SK-N-SH (cell line): Measurements from ENCODE around the gene SEC61A1. TPM values are rescaled to one million over a fixed set of nuclear protein-coding genes. Genes with fewer than 3 reads are reported as not detected.

Experiments used
- CTCF ChIA-PET: fragments of 300-600, 350-600 bp; formaldehyde crosslinking; extraction: SDS; loops from one replicate; lab custom pipeline; 2021; lab: Yijun Ruan, JAX
- POLR2A ChIA-PET: fragments of 350-600 bp; sonication (Branson Sonifier 250); formaldehyde crosslinking; extraction: SDS; loops from one replicate; lab custom pipeline; 2020; ENCODE audit warnings: antibody characterized with exemption, inconsistent platforms; lab: Yijun Ruan, JAX
- DNase-seq: peaks from one replicate; pipeline ENCODE4 v3.0.0; 2012
- H2AFZ ChIP-seq: fragments of 200-600 bp; sonication (generic); 2 replicates; pipeline ENCODE4 v1.8.1; 2016; ENCODE audit warnings: antibody characterized with exemption, mild to moderate bottlenecking, low read depth
- H3F3A ChIP-seq: fragments of 200-600 bp; sonication (generic); replicated peaks from 2 replicates; pipeline ENCODE3; 2016; ENCODE audit warnings: antibody characterized with exemption, mild to moderate bottlenecking; ENCODE audit not compliant: insufficient read depth
- H3K27ac ChIP-seq, 2 experiments: fragments of 200-500 bp in 1 of 2; fragments of 200-600 bp in 1 of 2; sonication (Bioruptor generic) in 1 of 2; sonication (generic), shearing (Covaris generic) in 1 of 2; 2 replicates each; pipeline versions ENCODE4 v1.5.1 to v1.6.1; 2014 to 2016; ENCODE audit warnings: low read depth in 2 of 2, inconsistent platforms in 1 of 2, low read length in 1 of 2, mild to moderate bottlenecking in 1 of 2, mixed read lengths in 1 of 2
- H3K27me3 ChIP-seq: fragments of 200-600 bp; sonication (generic), shearing (Covaris generic); 2 replicates; pipeline ENCODE4 v1.6.1; 2016; ENCODE audit warnings: mixed run types; ENCODE audit not compliant: insufficient read depth
- H3K36me3 ChIP-seq, 2 experiments: fragments of 200-500 bp in 1 of 2; fragments of 200-600 bp in 1 of 2; sonication (Bioruptor generic) in 1 of 2; sonication (generic) in 1 of 2; replicated peaks in 1 of 2; 2 replicates each; pipeline versions ENCODE3 to v1.5.1; 2014 to 2016; ENCODE audit warnings: low read length in 1 of 2, mild to moderate bottlenecking in 1 of 2; ENCODE audit not compliant: insufficient read depth in 2 of 2, control insufficient read depth in 1 of 2
- H3K4me1 ChIP-seq, 2 experiments: fragments of 200-500 bp in 1 of 2; fragments of 200-600 bp in 1 of 2; sonication (Bioruptor generic) in 1 of 2; sonication (generic), shearing (Covaris generic) in 1 of 2; 2 replicates each; pipeline versions ENCODE4 v1.5.1 to v1.6.1; 2014 to 2016; ENCODE audit warnings: low read depth in 1 of 2, low read length in 1 of 2, mixed run types in 1 of 2; ENCODE audit not compliant: insufficient read depth in 2 of 2, control insufficient read depth in 1 of 2
- H3K4me2 ChIP-seq: fragments of 200-600 bp; sonication (generic), shearing (Covaris generic); 2 replicates; pipeline ENCODE4 v1.6.1; 2017; ENCODE audit warnings: mixed run types
- H3K4me3 ChIP-seq, 2 experiments: fragments of 200-500 bp in 1 of 2; fragments of 200-600 bp in 1 of 2; sonication (Bioruptor generic) in 1 of 2; sonication (generic), shearing (Covaris generic) in 1 of 2; 2 replicates each; pipeline versions ENCODE4 v1.5.1 to v1.8.1; 2014 to 2016; ENCODE audit warnings: low read depth in 2 of 2, inconsistent platforms in 1 of 2, low read length in 1 of 2, mild to moderate bottlenecking in 1 of 2, mixed read lengths in 1 of 2, moderate library complexity in 1 of 2
- H3K79me2 ChIP-seq: fragments of 200-600 bp; sonication (generic); 2 replicates; pipeline ENCODE4 v1.8.1; 2017; ENCODE audit warnings: mild to moderate bottlenecking; ENCODE audit not compliant: insufficient read depth
- H3K9ac ChIP-seq: fragments of 200-600 bp; sonication (generic); 2 replicates; pipeline ENCODE4 v1.6.1; 2017; ENCODE audit warnings: mixed run types
- H3K9me2 ChIP-seq: fragments of 200-600 bp; sonication (generic); 2 replicates; pipeline ENCODE4 v1.6.1; 2017; ENCODE audit warnings: mixed run types
- H3K9me3 ChIP-seq: fragments of 200-600 bp; sonication (generic); 2 replicates; pipeline ENCODE4 v1.6.1; 2017; ENCODE audit warnings: mixed run types, mild to moderate bottlenecking, moderate library complexity
- H4K20me1 ChIP-seq: fragments of 200-600 bp; sonication (generic); 2 replicates; pipeline ENCODE4 v1.6.1; 2017; ENCODE audit warnings: mild to moderate bottlenecking, mixed run types; ENCODE audit not compliant: insufficient read depth
- CHD2 ChIP-seq: fragments of 150-350 bp; IDR thresholded peaks from 2 replicates; pipeline ENCODE4 v1.6.1; 2018; ENCODE audit warnings: low read length; ENCODE audit not compliant: partially characterized antibody
- EP300 ChIP-seq, 2 experiments: IDR thresholded peaks; 2 replicates each; pipeline versions ENCODE4 v1.4.0 to v1.6.1; 2012; ENCODE audit warnings: borderline replicate concordance in 1 of 2, low read depth in 1 of 2, low read length in 1 of 2
- FOXJ3 ChIP-seq: sonication (generic); formaldehyde crosslinking; IDR thresholded peaks from 2 replicates; pipeline ENCODE4 v1.5.1; 2020; ENCODE audit warnings: mild to moderate bottlenecking, missing genetic modification reagents
- FOXM1 ChIP-seq: IDR thresholded peaks from 2 replicates; pipeline ENCODE4 v1.4.0; 2012; ENCODE audit warnings: low read depth, mild to moderate bottlenecking
- GATA2 ChIP-seq: sonication (generic); formaldehyde crosslinking; IDR thresholded peaks from 2 replicates; pipeline ENCODE4 v1.5.0; 2020; ENCODE audit warnings: mild to moderate bottlenecking, missing genetic modification reagents
- MXI1 ChIP-seq: IDR thresholded peaks from 2 replicates; pipeline ENCODE4 v1.6.1; 2012; ENCODE audit warnings: mild to moderate bottlenecking, low read depth, low read length, improper control_type of control experiment
- NFIC ChIP-seq: IDR thresholded peaks from 2 replicates; pipeline ENCODE4 v1.4.0; 2012; ENCODE audit warnings: borderline replicate concordance
- RFX5 ChIP-seq: IDR thresholded peaks from 2 replicates; pipeline ENCODE4 v1.6.1; 2012; ENCODE audit warnings: mild to moderate bottlenecking, improper control_type of control experiment, low read length
- RXRA ChIP-seq: IDR thresholded peaks from 2 replicates; pipeline ENCODE4 v1.4.0; 2012; ENCODE audit warnings: low read depth, mild to moderate bottlenecking, borderline replicate concordance
- SIN3A ChIP-seq: IDR thresholded peaks from 2 replicates; pipeline ENCODE4 v1.6.1; 2012; ENCODE audit warnings: low read depth, mild to moderate bottlenecking, low read length, moderate library complexity, borderline replicate concordance
- SMC3 ChIP-seq: IDR thresholded peaks from 2 replicates; pipeline ENCODE4 v1.6.1; 2012; ENCODE audit warnings: low read depth, low read length, improper control_type of control experiment
- TCF12 ChIP-seq: IDR thresholded peaks from 2 replicates; pipeline ENCODE4 v1.4.0; 2012
- TEAD4 ChIP-seq: IDR thresholded peaks from 2 replicates; pipeline ENCODE4 v1.4.0; 2012; ENCODE audit warnings: mild to moderate bottlenecking, borderline replicate concordance; ENCODE audit not compliant: insufficient read depth
- YY1 ChIP-seq: IDR thresholded peaks from 2 replicates; pipeline ENCODE4 v1.4.0; 2012; ENCODE audit warnings: low read depth, mild to moderate bottlenecking
- WGBS: methylation state at CpG from one replicate; pipeline ENCODE4 v1.1.6; 2017; ENCODE audit warnings: low lambda C conversion rate; 5-methylcytosine and 5-hydroxymethylcytosine counted together
- polyA plus RNA-seq, 3 experiments: library from polyadenylated mRNA; depleted of rRNA; stranded (reverse); fragments of >200 nt; gene quantifications; 2 replicates each; pipeline ENCODE4 v1.2.3, GENCODE V29; 2012
- TF ChIP-seq, protein P1 (sequence below): IDR thresholded peaks from 2 replicates; pipeline ENCODE4 v1.6.1; 2012; ENCODE audit warnings: mild to moderate bottlenecking, low read depth, low read length, moderate library complexity
- TF ChIP-seq, protein P2 (sequence below): IDR thresholded peaks from 2 replicates; pipeline ENCODE4 v1.4.0; 2012; ENCODE audit warnings: low read depth, borderline replicate concordance
- TF ChIP-seq, protein P3 (sequence below): IDR thresholded peaks from 2 replicates; pipeline ENCODE4 v1.4.0; 2012; ENCODE audit warnings: low read depth
- TF ChIP-seq, protein P4 (sequence below): IDR thresholded peaks from 2 replicates; pipeline ENCODE4; 2012

Gene SEC61A1
- polyA plus RNA-seq, 1 of the 3 experiments (the other 2 are of a cell fraction) = 153 TPM

DNA sequence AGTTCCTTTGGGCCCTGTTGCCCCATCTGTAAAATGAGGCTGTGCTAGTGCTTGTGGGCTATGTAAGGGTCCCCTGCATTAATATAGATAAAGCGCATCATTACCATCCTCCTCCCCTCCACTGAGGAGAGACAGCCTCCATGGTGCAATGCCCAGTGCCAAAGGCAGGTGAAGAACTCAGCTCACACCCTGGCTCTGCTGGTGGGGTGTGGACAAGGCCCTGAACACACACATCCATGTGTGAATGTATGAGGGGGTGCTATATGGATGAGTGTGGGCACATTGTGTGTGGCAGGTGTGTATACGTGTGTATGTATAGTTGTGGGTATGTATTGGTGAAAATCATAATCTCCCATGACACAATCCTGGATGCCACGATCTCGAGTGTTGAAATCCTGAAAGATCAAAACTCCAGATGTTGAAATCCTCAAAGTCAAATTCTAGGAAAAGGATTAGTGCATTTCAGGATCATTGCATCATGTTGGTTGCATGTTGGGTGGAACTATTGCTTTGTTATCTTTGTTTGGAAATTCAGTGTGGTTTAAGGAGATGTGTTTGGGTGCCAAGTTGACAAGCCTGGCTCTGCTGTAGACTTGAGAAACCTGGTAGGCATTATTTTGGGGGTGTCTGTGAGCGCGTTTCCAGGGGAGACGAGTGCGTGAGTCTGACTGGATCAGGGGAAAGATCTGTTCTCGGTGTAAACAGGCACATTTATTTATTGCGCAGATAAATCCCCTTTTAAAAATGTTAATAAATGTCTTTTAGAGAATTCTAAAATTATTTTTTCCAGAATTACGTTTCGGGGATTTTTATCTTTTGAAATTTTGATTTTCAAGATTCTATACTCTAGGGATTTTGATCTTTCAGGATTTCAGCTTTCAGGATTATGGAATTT is 42.0 kb upstream of the SEC61A1 start:
- no peak for DNase-seq
- no peaks in the 10 kb centered on the region for H4K20me1 ChIP-seq
- H2AFZ ChIP-seq = no peak overlapping the region
- H3K27me3 ChIP-seq = no peaks in the 10 kb centered on the region
- H3K36me3 ChIP-seq = no peaks in the 10 kb centered on the region
- H3K9me2 ChIP-seq = no peaks in the 10 kb centered on the region
- no peak overlapping the region for H3K27ac ChIP-seq
- TF ChIP-seq SIN3A (no peak), GATA2 (CRISPR knock-in tag) (no peak), YY1 (no peak), MXI1 (no peak), TCF12 (no peak), RXRA (no peak), FOXJ3 (CRISPR knock-in tag) (no peak), TEAD4 (no peak), RFX5 (no peak), EP300 (IDR thresholded peaks at IDR 0.05; ENCODE audit: borderline replicate concordance in 1 of 2, low read depth in 1 of 2, low read length in 1 of 2) (no peak), CHD2 (no peak), NFIC (no peak), SMC3 (no peak), FOXM1 (no peak)
- TF ChIP-seq, protein P1, sequence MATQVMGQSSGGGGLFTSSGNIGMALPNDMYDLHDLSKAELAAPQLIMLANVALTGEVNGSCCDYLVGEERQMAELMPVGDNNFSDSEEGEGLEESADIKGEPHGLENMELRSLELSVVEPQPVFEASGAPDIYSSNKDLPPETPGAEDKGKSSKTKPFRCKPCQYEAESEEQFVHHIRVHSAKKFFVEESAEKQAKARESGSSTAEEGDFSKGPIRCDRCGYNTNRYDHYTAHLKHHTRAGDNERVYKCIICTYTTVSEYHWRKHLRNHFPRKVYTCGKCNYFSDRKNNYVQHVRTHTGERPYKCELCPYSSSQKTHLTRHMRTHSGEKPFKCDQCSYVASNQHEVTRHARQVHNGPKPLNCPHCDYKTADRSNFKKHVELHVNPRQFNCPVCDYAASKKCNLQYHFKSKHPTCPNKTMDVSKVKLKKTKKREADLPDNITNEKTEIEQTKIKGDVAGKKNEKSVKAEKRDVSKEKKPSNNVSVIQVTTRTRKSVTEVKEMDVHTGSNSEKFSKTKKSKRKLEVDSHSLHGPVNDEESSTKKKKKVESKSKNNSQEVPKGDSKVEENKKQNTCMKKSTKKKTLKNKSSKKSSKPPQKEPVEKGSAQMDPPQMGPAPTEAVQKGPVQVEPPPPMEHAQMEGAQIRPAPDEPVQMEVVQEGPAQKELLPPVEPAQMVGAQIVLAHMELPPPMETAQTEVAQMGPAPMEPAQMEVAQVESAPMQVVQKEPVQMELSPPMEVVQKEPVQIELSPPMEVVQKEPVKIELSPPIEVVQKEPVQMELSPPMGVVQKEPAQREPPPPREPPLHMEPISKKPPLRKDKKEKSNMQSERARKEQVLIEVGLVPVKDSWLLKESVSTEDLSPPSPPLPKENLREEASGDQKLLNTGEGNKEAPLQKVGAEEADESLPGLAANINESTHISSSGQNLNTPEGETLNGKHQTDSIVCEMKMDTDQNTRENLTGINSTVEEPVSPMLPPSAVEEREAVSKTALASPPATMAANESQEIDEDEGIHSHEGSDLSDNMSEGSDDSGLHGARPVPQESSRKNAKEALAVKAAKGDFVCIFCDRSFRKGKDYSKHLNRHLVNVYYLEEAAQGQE = no peak
- TF ChIP-seq, protein P2, sequence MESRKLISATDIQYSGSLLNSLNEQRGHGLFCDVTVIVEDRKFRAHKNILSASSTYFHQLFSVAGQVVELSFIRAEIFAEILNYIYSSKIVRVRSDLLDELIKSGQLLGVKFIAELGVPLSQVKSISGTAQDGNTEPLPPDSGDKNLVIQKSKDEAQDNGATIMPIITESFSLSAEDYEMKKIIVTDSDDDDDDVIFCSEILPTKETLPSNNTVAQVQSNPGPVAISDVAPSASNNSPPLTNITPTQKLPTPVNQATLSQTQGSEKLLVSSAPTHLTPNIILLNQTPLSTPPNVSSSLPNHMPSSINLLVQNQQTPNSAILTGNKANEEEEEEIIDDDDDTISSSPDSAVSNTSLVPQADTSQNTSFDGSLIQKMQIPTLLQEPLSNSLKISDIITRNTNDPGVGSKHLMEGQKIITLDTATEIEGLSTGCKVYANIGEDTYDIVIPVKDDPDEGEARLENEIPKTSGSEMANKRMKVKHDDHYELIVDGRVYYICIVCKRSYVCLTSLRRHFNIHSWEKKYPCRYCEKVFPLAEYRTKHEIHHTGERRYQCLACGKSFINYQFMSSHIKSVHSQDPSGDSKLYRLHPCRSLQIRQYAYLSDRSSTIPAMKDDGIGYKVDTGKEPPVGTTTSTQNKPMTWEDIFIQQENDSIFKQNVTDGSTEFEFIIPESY = no peak
- TF ChIP-seq, protein P3, sequence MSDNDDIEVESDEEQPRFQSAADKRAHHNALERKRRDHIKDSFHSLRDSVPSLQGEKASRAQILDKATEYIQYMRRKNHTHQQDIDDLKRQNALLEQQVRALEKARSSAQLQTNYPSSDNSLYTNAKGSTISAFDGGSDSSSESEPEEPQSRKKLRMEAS = no peak
- TF ChIP-seq, protein P4, sequence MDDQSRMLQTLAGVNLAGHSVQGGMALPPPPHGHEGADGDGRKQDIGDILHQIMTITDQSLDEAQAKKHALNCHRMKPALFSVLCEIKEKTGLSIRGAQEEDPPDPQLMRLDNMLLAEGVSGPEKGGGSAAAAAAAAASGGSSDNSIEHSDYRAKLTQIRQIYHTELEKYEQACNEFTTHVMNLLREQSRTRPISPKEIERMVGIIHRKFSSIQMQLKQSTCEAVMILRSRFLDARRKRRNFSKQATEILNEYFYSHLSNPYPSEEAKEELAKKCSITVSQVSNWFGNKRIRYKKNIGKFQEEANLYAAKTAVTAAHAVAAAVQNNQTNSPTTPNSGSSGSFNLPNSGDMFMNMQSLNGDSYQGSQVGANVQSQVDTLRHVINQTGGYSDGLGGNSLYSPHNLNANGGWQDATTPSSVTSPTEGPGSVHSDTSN = no peak
- TF ChIP-seq, all 33 proteins: peak for 0
- Histone ChIP-seq H3F3A (no peaks in the 10 kb centered on the region), H3K4me2 (no peak overlapping the region), H3K9me3 (no peaks in the 10 kb centered on the region), H3K79me2 (no peaks in the 10 kb centered on the region), H3K4me3 (no peak overlapping the region), H3K4me1 (peaks cover 0 to 7% of the 10 kb centered on the region in 2 experiments; a peak in 1 of 4 replicates), H3K9ac (no peak overlapping the region)
- 81% methylated on average over 12 of the region's 12 CpGs for WGBS
- POLR2A ChIA-PET = no interaction called here
- CTCF ChIA-PET = interaction anchor here (0.9 to 1.5 kb wide), 2 partner anchors 8 to 10 kb away, joined by 3 to 4 read pairs; no protein-coding TSS in a partner anchor
